Loucy (cell line): ENCODE measurements around the gene POLA2.

Experiments
- H2AFZ ChIP-seq: fragments of 200-600 bp; sonication (generic); 2 replicates; pipeline ENCODE4 v1.6.0; 2016; ENCODE audit warnings: antibody characterized with exemption, mild to moderate bottlenecking, low read length, moderate library complexity
- H3F3A ChIP-seq: fragments of 200-600 bp; 2 replicates; pipeline ENCODE4 v1.6.0; 2016; ENCODE audit warnings: antibody characterized with exemption, low read depth, mild to moderate bottlenecking
- H3K27me3 ChIP-seq: fragments of 200-600 bp; sonication (generic); 2 replicates; pipeline ENCODE4 v1.6.1; 2014; ENCODE audit warnings: low read length, mild to moderate bottlenecking; ENCODE audit not compliant: insufficient read depth, poor library complexity, severe bottlenecking
- H3K36me3 ChIP-seq: fragments of 200-600 bp; sonication (generic); 2 replicates; pipeline ENCODE4 v1.6.1; 2016; ENCODE audit warnings: low read length; ENCODE audit not compliant: insufficient read depth
- H3K4me1 ChIP-seq: fragments of 200-600 bp; sonication (generic); 2 replicates; pipeline ENCODE4 v1.5.1; 2014; ENCODE audit warnings: low read length, mild to moderate bottlenecking; ENCODE audit not compliant: insufficient read depth, poor library complexity, severe bottlenecking
- H3K4me2 ChIP-seq: fragments of 200-600 bp; sonication (generic); 2 replicates; pipeline ENCODE4 v1.6.0; 2014; ENCODE audit warnings: antibody characterized with exemption, low read length, low read depth, mild to moderate bottlenecking; ENCODE audit not compliant: poor library complexity, severe bottlenecking
- H3K4me3 ChIP-seq: fragments of 200-600 bp; sonication (generic); 2 replicates; pipeline ENCODE4 v1.5.1; 2014; ENCODE audit warnings: low read length, mild to moderate bottlenecking, mixed read lengths; ENCODE audit not compliant: poor library complexity, severe bottlenecking
- H3K79me2 ChIP-seq: fragments of 200-600 bp; sonication (generic); 2 replicates; pipeline ENCODE4 v1.6.1; 2014; ENCODE audit warnings: low read length; ENCODE audit not compliant: insufficient read depth
- H3K9ac ChIP-seq: fragments of 200-600 bp; sonication (generic); 2 replicates; pipeline ENCODE4 v1.6.0; 2014; ENCODE audit warnings: mild to moderate bottlenecking, low read depth, low read length, moderate library complexity; ENCODE audit not compliant: poor library complexity, severe bottlenecking
- H3K9me2 ChIP-seq: fragments of 200-600 bp; sonication (generic); replicated peaks from 2 replicates; pipeline ENCODE4 v1.6.1; 2016; ENCODE audit warnings: low read depth, low read length, mixed read lengths
- H3K9me3 ChIP-seq: fragments of 200-600 bp; sonication (generic); 2 replicates; pipeline ENCODE4 v1.6.1; 2014; ENCODE audit warnings: mild to moderate bottlenecking, antibody characterized with exemption, low read length, low read depth; ENCODE audit not compliant: insufficient read depth
- H4K20me1 ChIP-seq: fragments of 200-600 bp; sonication (generic); 2 replicates; pipeline ENCODE4 v1.6.0; 2014; ENCODE audit warnings: antibody characterized with exemption, low read length, mild to moderate bottlenecking; ENCODE audit not compliant: insufficient read depth, poor library complexity, severe bottlenecking
- CTCF ChIP-seq: fragments of 200-600 bp; sonication (generic); conservative IDR thresholded peaks from 2 replicates; pipeline ENCODE4 v1.5.1; 2014; ENCODE audit warnings: mild to moderate bottlenecking, antibody characterized with exemption, low read length
- EZH2phosphoT487 ChIP-seq: fragments of 200-600 bp; IDR thresholded peaks from 2 replicates; pipeline ENCODE4 v1.6.1; 2018; ENCODE audit warnings: antibody characterized with exemption, mild to moderate bottlenecking, moderate library complexity, borderline replicate concordance

POLA2 gene

GRCh38 chr11:65304110-65304509, 42.3 kb downstream of the POLA2 start:
- H3K4me1 ChIP-seq, result no peaks in the 10 kb centered on the region
- TF ChIP-seq CTCF (no peak), EZH2phosphoT487 (no peak)
- peaks cover 14% of the 10 kb centered on the region; the same call in 1 of the 2 replicates for H3K36me3 ChIP-seq

GRCh38 chr11:65304613-65305012, 42.9 kb downstream of the POLA2 start:
- H3K9me2 ChIP-seq, result no peaks in the 10 kb centered on the region
- no peaks in the 10 kb centered on the region for H3K9me3 ChIP-seq
- H3K79me2 ChIP-seq, result no peaks in the 10 kb centered on the region
- H3K27me3 ChIP-seq, result no peaks in the 10 kb centered on the region
- peaks cover 13% of the 10 kb centered on the region; the same call in 1 of the 2 replicates for H3K36me3 ChIP-seq
- TF ChIP-seq EZH2phosphoT487, result no peak
- no peak for TF ChIP-seq CTCF
- H3K4me2 ChIP-seq, result no peak overlapping the region
- no peaks in the 10 kb centered on the region for H3F3A ChIP-seq
- no peak overlapping the region for H3K4me3 ChIP-seq
- H3K9ac ChIP-seq, result no peak overlapping the region
- no peaks in the 10 kb centered on the region for H3K4me1 ChIP-seq
- no peaks in the 10 kb centered on the region for H4K20me1 ChIP-seq
- H2AFZ ChIP-seq, result no peak overlapping the region

More at GRCh38 chr11:65304110-65304509, 42.3 kb downstream of the POLA2 start:
- Histone ChIP-seq H2AFZ (no peak overlapping the region), H3K4me2 (no peak overlapping the region), H3K4me3 (no peak overlapping the region), H3K27me3 (no peaks in the 10 kb centered on the region), H3K79me2 (no peaks in the 10 kb centered on the region), H3K9me2 (no peaks in the 10 kb centered on the region), H3F3A (no peaks in the 10 kb centered on the region), H3K9ac (no peak overlapping the region), H3K9me3 (no peaks in the 10 kb centered on the region), H4K20me1 (no peaks in the 10 kb centered on the region)

GRCh38 chr11:65305501-65306268, 43.9 kb downstream of the POLA2 start:
- Histone ChIP-seq H3K4me3 (no peak overlapping the region), H3K4me1 (no peaks in the 10 kb centered on the region), H3K9ac (no peak overlapping the region), H4K20me1 (no peaks in the 10 kb centered on the region), H3K36me3 (peaks cover 13% of the 10 kb centered on the region; the same call in 1 of the 2 replicates), H3K9me3 (no peaks in the 10 kb centered on the region), H2AFZ (no peak overlapping the region), H3F3A (no peaks in the 10 kb centered on the region), H3K79me2 (no peaks in the 10 kb centered on the region), H3K4me2 (no peak overlapping the region), H3K9me2 (no peaks in the 10 kb centered on the region), H3K27me3 (no peaks in the 10 kb centered on the region)
- TF ChIP-seq CTCF, result no peak
- no peak for TF ChIP-seq EZH2phosphoT487
